Measurements from ENCODE around the gene MAP7D2.
A peak's percentile ranks its signal among the peaks of the same experiment; 100 is the strongest.

Gene MAP7D2

GRCh38 chrX:20042221-20042620, 74.5 kb downstream of the MAP7D2 start:
- ATAC-seq (ENCODE audit: low read depth), result no peak

GRCh38 chrX:20038966-20039365, 77.7 kb downstream of the MAP7D2 start:
- ATAC-seq (ENCODE audit: low read depth) (no peak), DNase-seq (ENCODE audit: low spot score in 2 of 2) (no peak)
- Mint-ChIP-seq H3K9me3 (no peaks in the 10 kb centered on the region), H3K36me3 (no peaks in the 10 kb centered on the region), H3K4me1 (peaks cover 2% of the 10 kb centered on the region), H3K4me3 (no peak overlapping the region), H3K27me3 (peaks cover 2% of the 10 kb centered on the region), H3K27ac (no peak overlapping the region)

More at GRCh38 chrX:20042221-20042620, 74.5 kb downstream of the MAP7D2 start:
- H3K27me3 Mint-ChIP-seq, result peaks cover 2% of the 10 kb centered on the region
- H3K36me3 Mint-ChIP-seq, result no peaks in the 10 kb centered on the region
- DNase-seq (ENCODE audit: low spot score in 2 of 2), result no peak
- no peak overlapping the region for H3K27ac Mint-ChIP-seq
- H3K4me3 Mint-ChIP-seq, result no peak overlapping the region
- H3K4me1 Mint-ChIP-seq, result no peaks in the 10 kb centered on the region
- H3K9me3 Mint-ChIP-seq, result no peaks in the 10 kb centered on the region

GRCh38 chrX:20037186-20037585, 79.5 kb downstream of the MAP7D2 start:
- ATAC-seq (ENCODE audit: low read depth) (no peak), DNase-seq (ENCODE audit: low spot score in 2 of 2) (no peak)
- Mint-ChIP-seq H3K27ac (no peak overlapping the region), H3K36me3 (no peaks in the 10 kb centered on the region), H3K4me3 (no peak overlapping the region), H3K9me3 (no peaks in the 10 kb centered on the region), H3K27me3 (peaks cover 2% of the 10 kb centered on the region), H3K4me1 (peaks cover 2% of the 10 kb centered on the region)

- H3K27me3 Mint-ChIP-seq, result peaks cover 1% of the 10 kb centered on the region
- no peaks in the 10 kb centered on the region for H3K36me3 Mint-ChIP-seq
- DNase-seq (ENCODE audit: low spot score in 2 of 2) (no peak), ATAC-seq (ENCODE audit: low read depth) (no peak)
- H3K4me1 Mint-ChIP-seq, result peaks cover 2% of the 10 kb centered on the region
- H3K27ac Mint-ChIP-seq, result no peak overlapping the region
- H3K9me3 Mint-ChIP-seq, result no peaks in the 10 kb centered on the region
- H3K4me3 Mint-ChIP-seq, result no peak overlapping the region
Measured at GRCh38 chrX:20032201-20032600, 84.5 kb downstream of the MAP7D2 start.

GRCh38 chrX:20029728-20030127, 87.0 kb downstream of the MAP7D2 start:
- peaks cover 1% of the 10 kb centered on the region for H3K27me3 Mint-ChIP-seq
- H3K27ac Mint-ChIP-seq, result no peak overlapping the region
- no peaks in the 10 kb centered on the region for H3K36me3 Mint-ChIP-seq
- H3K4me1 Mint-ChIP-seq, result no peaks in the 10 kb centered on the region
- H3K4me3 Mint-ChIP-seq, result no peak overlapping the region
- ATAC-seq (ENCODE audit: low read depth) (no peak), DNase-seq (ENCODE audit: low spot score in 2 of 2) (no peak)
- no peaks in the 10 kb centered on the region for H3K9me3 Mint-ChIP-seq

GRCh38 chrX:20028588-20028987, 88.1 kb downstream of the MAP7D2 start:
- Mint-ChIP-seq H3K4me3 (no peak overlapping the region), H3K27ac (no peak overlapping the region), H3K9me3 (no peaks in the 10 kb centered on the region), H3K27me3 (peaks cover 1% of the 10 kb centered on the region), H3K4me1 (no peaks in the 10 kb centered on the region), H3K36me3 (no peaks in the 10 kb centered on the region)
- ATAC-seq (ENCODE audit: low read depth) (no peak), DNase-seq (ENCODE audit: low spot score in 2 of 2) (no peak)

GRCh38 chrX:20026278-20026677, 90.4 kb downstream of the MAP7D2 start:
- Mint-ChIP-seq H3K27ac (no peak overlapping the region), H3K4me3 (no peak overlapping the region), H3K27me3 (peaks cover 12% of the 10 kb centered on the region), H3K9me3 (no peaks in the 10 kb centered on the region), H3K4me1 (no peaks in the 10 kb centered on the region), H3K36me3 (no peaks in the 10 kb centered on the region)
- DNase-seq (ENCODE audit: low spot score in 2 of 2), result no peak
- ATAC-seq (ENCODE audit: low read depth), result no peak

GRCh38 chrX:20019672-20020365, 96.9 kb downstream of the MAP7D2 start:
- peaks cover 6% of the 10 kb centered on the region for H3K36me3 Mint-ChIP-seq
- no peak overlapping the region for H3K27ac Mint-ChIP-seq
- peaks cover 4% of the 10 kb centered on the region for H3K4me1 Mint-ChIP-seq
- H3K9me3 Mint-ChIP-seq, result peaks cover 9% of the 10 kb centered on the region
- DNase-seq (ENCODE audit: low spot score in 2 of 2) (no peak), ATAC-seq (ENCODE audit: low read depth) (no peak)
- H3K4me3 Mint-ChIP-seq, result no peak overlapping the region
- H3K27me3 Mint-ChIP-seq, result peaks cover 19% of the 10 kb centered on the region

GRCh38 chrX:20016616-20016945, 100.1 kb downstream of the MAP7D2 start:
- Mint-ChIP-seq H3K9me3 (peaks cover 9% of the 10 kb centered on the region), H3K4me3 (no peak overlapping the region), H3K27ac (no peak overlapping the region), H3K4me1 (peaks cover 4% of the 10 kb centered on the region), H3K27me3 (peaks cover 8% of the 10 kb centered on the region), H3K36me3 (peaks cover 6% of the 10 kb centered on the region)
- ATAC-seq (ENCODE audit: low read depth), result no peak
- DNase-seq (ENCODE audit: low spot score in 2 of 2), result no peak

GRCh38 chrX:20015945-20016615, 100.6 kb downstream of the MAP7D2 start:
- Mint-ChIP-seq H3K9me3 (peaks cover 9% of the 10 kb centered on the region), H3K27ac (no peak overlapping the region), H3K4me1 (peaks cover 4% of the 10 kb centered on the region), H3K4me3 (peak overlapping the region; percentile 4), H3K36me3 (peaks cover 6% of the 10 kb centered on the region), H3K27me3 (peaks cover 7% of the 10 kb centered on the region)
- DNase-seq (ENCODE audit: low spot score in 2 of 2) (no peak), ATAC-seq (ENCODE audit: low read depth) (no peak)

GRCh38 chrX:20015422-20015821, 101.3 kb downstream of the MAP7D2 start:
- peaks cover 6% of the 10 kb centered on the region for H3K36me3 Mint-ChIP-seq
- peaks cover 4% of the 10 kb centered on the region for H3K4me1 Mint-ChIP-seq
- H3K27ac Mint-ChIP-seq, result no peak overlapping the region
- DNase-seq (ENCODE audit: low spot score in 2 of 2) (no peak), ATAC-seq (ENCODE audit: low read depth) (no peak)
- H3K4me3 Mint-ChIP-seq, result no peak overlapping the region
- H3K27me3 Mint-ChIP-seq, result peaks cover 7% of the 10 kb centered on the region
- peaks cover 9% of the 10 kb centered on the region for H3K9me3 Mint-ChIP-seq

- no peaks in the 10 kb centered on the region for H3K27me3 Mint-ChIP-seq
- ATAC-seq (ENCODE audit: low read depth) (no peak), DNase-seq (ENCODE audit: low spot score in 2 of 2) (no peak)
- peaks cover 6% of the 10 kb centered on the region for H3K9me3 Mint-ChIP-seq
- peaks cover 4% of the 10 kb centered on the region for H3K36me3 Mint-ChIP-seq
- H3K4me1 Mint-ChIP-seq, result peaks cover 4% of the 10 kb centered on the region
- H3K27ac Mint-ChIP-seq, result no peak overlapping the region
- H3K4me3 Mint-ChIP-seq, result no peak overlapping the region
Measured at GRCh38 chrX:20011608-20012007, 105.1 kb downstream of the MAP7D2 start.

- no peaks in the 10 kb centered on the region for H3K4me1 Mint-ChIP-seq
- no peaks in the 10 kb centered on the region for H3K36me3 Mint-ChIP-seq
- no peak for ATAC-seq (ENCODE audit: low read depth)
- DNase-seq (ENCODE audit: low spot score in 2 of 2), result no peak
- no peak overlapping the region for H3K4me3 Mint-ChIP-seq
- H3K27me3 Mint-ChIP-seq, result no peaks in the 10 kb centered on the region
- H3K27ac Mint-ChIP-seq, result no peak overlapping the region
- no peaks in the 10 kb centered on the region for H3K9me3 Mint-ChIP-seq
Measured at GRCh38 chrX:20007962-20008622, 108.6 kb downstream of the MAP7D2 start.

GRCh38 chrX:20005883-20006282, 110.8 kb downstream of the MAP7D2 start:
- no peak overlapping the region for H3K27ac Mint-ChIP-seq
- ATAC-seq (ENCODE audit: low read depth) (no peak), DNase-seq (ENCODE audit: low spot score in 2 of 2) (no peak)
- H3K27me3 Mint-ChIP-seq, result no peaks in the 10 kb centered on the region
- no peaks in the 10 kb centered on the region for H3K4me1 Mint-ChIP-seq
- H3K9me3 Mint-ChIP-seq, result no peaks in the 10 kb centered on the region
- H3K36me3 Mint-ChIP-seq, result no peaks in the 10 kb centered on the region
- H3K4me3 Mint-ChIP-seq, result no peak overlapping the region
